Measurements from ENCODE around the gene NCL.

NCL gene

DNA sequence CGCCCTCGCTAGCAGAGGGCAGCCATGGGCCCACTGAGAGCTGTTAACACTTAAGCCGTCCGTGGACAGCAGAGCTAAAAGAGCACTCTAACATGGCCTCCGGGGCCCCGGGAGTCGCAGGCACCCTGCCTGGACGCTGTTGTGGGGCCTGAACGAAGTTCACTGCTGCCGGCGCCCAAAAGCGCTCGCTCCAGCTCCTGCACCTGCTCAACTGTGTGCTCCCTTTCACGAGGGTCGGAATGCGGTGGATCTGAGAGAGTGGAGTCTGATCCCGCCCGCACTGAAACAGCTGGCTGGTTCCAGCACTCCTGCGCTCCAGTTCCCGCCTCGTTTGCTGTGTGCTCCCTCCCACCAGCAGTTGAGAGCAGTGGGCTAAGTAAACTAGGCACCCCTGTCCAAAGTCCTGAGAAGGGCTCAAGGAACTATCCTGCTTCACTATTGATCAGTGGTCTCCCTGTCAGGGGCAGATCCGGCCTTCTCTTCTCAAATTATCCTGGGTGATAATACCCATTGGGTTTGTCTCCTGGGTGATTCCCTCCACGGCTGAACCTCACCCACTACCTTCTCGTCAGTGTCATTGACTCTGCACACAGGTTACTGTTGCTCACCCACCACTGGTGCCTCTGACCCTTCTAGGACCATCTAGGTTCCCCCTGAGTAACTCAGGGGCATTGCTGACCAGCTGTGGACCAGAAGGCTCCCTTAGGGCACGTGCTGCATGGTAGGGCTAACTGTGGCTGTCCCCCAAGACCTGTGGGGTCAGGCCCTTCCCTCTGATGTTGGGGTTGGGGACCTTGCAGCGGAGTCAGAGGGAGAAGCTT, 45.3 kb downstream of the NCL start:
- DNase-seq (ENCODE audit: low spot score) = no peak
- ChIA-PET CTCF (interaction anchor here (0.8 to 1.1 kb wide), 2 partner anchors 9 to 192 kb away, joined by 5 read pairs; no protein-coding TSS in a partner anchor), POLR2A (ENCODE audit: low non-redundant PET) (no interaction called here)
- H3K27ac ChIP-seq = no peak overlapping the region
- TF ChIP-seq, protein P1, sequence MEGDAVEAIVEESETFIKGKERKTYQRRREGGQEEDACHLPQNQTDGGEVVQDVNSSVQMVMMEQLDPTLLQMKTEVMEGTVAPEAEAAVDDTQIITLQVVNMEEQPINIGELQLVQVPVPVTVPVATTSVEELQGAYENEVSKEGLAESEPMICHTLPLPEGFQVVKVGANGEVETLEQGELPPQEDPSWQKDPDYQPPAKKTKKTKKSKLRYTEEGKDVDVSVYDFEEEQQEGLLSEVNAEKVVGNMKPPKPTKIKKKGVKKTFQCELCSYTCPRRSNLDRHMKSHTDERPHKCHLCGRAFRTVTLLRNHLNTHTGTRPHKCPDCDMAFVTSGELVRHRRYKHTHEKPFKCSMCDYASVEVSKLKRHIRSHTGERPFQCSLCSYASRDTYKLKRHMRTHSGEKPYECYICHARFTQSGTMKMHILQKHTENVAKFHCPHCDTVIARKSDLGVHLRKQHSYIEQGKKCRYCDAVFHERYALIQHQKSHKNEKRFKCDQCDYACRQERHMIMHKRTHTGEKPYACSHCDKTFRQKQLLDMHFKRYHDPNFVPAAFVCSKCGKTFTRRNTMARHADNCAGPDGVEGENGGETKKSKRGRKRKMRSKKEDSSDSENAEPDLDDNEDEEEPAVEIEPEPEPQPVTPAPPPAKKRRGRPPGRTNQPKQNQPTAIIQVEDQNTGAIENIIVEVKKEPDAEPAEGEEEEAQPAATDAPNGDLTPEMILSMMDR (conservative IDR thresholded peaks at IDR 0.05; ENCODE audit: low read depth) = no peak

DNA sequence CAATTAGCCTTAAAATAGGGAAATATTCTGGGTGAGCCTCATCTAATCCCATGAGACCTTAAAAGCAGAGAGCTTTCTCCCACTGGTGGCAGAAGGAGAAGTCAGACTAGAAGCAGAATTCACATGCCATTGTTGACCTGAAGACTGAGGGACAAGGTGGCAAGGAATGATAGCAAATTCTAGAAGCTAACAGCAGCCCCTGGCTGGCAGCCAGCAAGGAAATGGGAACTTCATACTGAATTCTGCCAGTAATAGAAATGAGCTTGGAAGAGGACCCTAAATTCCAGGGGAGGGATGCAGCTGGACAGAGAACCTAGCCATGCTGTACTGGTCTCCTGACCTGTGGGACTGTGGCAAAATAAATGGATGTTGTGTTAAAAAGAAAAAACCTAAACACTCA, 49.3 kb downstream of the NCL start:
- DNase-seq (ENCODE audit: low spot score) = no peak
- no peak overlapping the region for H3K27ac ChIP-seq
- TF ChIP-seq, protein P1 (conservative IDR thresholded peaks at IDR 0.05; ENCODE audit: low read depth) = no peak
- ChIA-PET POLR2A (ENCODE audit: low non-redundant PET) (no interaction called here), CTCF (interaction anchor here (0.5 to 1.4 kb wide), 3 partner anchors 37 to 428 kb away, joined by 3 to 7 read pairs (median 4); no protein-coding TSS in a partner anchor)

DNA sequence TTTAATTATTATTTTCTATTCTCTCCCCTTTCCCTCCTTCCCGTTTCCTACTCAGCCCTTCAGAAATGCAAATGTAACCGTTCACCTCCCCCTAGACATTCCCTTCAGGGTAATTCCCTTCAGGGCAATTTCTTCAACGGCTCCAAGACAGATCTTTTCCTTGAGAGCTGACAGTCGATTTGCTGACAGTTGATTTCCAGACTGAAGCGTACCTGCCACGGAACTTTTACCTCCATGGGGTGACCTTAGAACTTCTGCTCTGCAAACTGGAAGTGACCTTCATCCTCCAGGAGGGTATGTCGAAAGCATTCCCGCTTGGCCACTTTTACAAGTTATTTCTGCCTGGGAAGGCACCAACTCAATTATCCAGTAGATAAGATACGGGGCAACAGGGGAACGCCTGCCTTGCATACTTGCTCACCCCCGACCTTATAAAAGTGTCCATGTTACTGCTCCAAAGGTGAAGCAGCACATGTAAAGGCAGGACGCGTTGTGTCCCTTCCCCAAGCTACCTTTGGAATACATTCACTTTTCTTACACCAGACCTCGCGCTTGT, 50.3 kb downstream of the NCL start:
- ChIA-PET POLR2A (ENCODE audit: low non-redundant PET) (no interaction called here), CTCF (interaction anchor here (0.5 to 1.5 kb wide), 3 partner anchors 187 to 196 kb away, joined by 3 to 7 read pairs (median 5); no protein-coding TSS in a partner anchor)
- H3K27ac ChIP-seq = no peak overlapping the region
- TF ChIP-seq, protein P1 (conservative IDR thresholded peaks at IDR 0.05; ENCODE audit: low read depth) = no peak
- no peak for DNase-seq (ENCODE audit: low spot score)

DNA sequence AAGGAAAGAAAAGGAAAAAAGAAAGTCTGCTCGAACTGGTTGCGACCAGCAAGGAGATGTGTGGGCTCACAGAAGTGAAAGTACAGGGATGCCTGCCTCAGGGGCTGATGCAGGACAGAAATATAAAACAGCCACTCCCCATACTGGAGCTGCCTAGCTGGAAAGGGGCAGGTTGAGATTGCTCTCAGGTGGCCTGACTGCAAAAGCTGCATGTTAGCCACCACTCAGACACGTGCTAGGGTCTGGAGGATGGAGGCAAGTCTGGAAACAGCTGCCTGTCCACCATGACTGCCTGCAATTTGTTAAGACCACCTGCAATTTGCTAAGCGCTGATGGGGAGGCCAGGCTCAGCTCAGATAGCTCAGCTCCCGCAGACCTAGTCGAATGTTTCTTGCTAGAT, 50.8 kb downstream of the NCL start:
- ChIA-PET POLR2A (ENCODE audit: low non-redundant PET) (no interaction called here), CTCF (interaction anchor here (1.1 to 2.4 kb wide), 4 partner anchors 14 to 190 kb away, joined by 3 to 27 read pairs (median 7); no protein-coding TSS in a partner anchor)
- no peak overlapping the region for H3K27ac ChIP-seq
- no peak for DNase-seq (ENCODE audit: low spot score)
- TF ChIP-seq, protein P1 (conservative IDR thresholded peaks at IDR 0.05; ENCODE audit: low read depth) = no peak

DNA sequence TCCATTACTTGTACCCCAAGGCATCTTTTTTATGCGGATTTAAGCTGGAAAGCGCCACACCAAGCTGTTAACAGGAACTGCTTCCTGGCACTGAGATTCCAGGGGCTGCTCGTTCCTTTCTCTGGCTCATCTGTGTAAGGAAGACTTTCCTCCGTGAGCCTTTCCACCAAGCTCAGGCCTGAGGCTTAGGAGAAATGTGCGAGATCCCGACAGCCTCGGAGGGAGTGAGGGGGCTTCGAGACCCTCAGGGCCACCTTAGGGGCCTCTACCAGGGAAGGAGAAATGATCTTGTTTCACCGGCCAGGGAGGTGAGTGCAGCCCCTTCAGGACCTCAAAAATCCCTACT, 51.7 kb downstream of the NCL start:
- POLR2A ChIA-PET (ENCODE audit: low non-redundant PET) = no interaction called here
- no peak for DNase-seq (ENCODE audit: low spot score)
- CTCF ChIA-PET = interaction anchor here (0.6 to 2.4 kb wide), 15 partner anchors 13 to 1649 kb away, joined by 3 to 27 read pairs (median 4); no protein-coding TSS in a partner anchor
- no peak overlapping the region for H3K27ac ChIP-seq
- TF ChIP-seq, protein P1 (conservative IDR thresholded peaks at IDR 0.05; ENCODE audit: low read depth) = peak; percentile 38

DNA sequence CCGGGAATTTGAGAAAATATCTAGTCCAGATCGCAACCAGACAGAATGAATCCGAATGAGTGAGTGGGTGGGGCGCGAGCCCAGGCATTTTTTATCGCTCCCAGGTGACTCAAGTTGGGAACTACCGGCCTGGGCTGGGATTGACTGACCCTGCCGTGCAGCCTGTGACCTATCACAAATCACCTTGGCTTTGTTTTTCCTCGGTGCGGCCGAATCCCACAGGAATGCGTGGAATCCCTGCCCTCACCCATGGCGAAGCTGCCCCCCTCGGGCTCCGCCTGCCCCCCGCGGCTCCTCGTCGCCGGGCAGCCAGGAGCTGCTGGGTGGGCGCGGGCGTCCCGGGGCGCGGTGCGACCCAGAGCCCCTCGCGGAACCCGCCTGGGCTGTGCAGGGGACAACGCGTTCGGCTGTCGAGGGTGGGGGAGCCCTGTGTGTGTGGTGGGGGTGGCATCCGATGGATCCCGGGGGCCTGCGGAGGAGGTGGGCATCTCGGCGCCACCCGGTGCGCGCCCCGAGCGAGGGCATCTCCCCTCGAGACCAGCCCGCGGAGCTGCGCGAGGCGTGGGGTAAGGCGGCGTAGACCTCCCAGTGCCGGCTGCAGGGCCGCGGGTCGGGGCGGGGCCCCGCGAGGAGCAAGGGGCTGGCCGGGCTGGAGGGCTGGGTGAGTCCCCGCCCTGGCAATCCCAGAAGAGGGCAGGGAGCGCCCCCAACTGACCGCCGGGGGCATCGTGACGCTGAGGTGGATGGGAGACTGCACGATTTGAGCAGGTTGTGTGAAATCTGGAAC, 52.3 kb downstream of the NCL start:
- ChIA-PET CTCF (interaction anchor here (0.6 to 2.4 kb wide), 17 partner anchors 12 to 595 kb away, joined by 3 to 27 read pairs (median 4); no protein-coding TSS in a partner anchor), POLR2A (ENCODE audit: low non-redundant PET) (no interaction called here)
- peak; percentile 74 for DNase-seq (ENCODE audit: low spot score)
- peak overlapping the region; percentile 14; the same call in 1 of the 2 replicates for H3K27ac ChIP-seq
- TF ChIP-seq, protein P1 (conservative IDR thresholded peaks at IDR 0.05; ENCODE audit: low read depth) = peak; percentile 91

Measured in RWPE1 (cell line).